HG03060 (cell line): Measurements from ENCODE around the gene RTF1.

Experiments used
- ATAC-seq: cut with Tn5 transposase; IDR thresholded peaks from one replicate; pipeline ENCODE4 v1.9.1; 2021; ENCODE audit warnings: low read depth, moderate number of reproducible peaks; ENCODE audit not compliant: unreplicated experiment

Gene RTF1

GRCh38 chr15:41502795-41503668 is 86.1 kb downstream of the RTF1 start:
- no peak for ATAC-seq

- no peak for ATAC-seq
These were observed 86.7 kb downstream of the RTF1 start for GRCh38 chr15:41503669-41504010.

- no peak for ATAC-seq
These were observed 88.0 kb downstream of the RTF1 start for GRCh38 chr15:41504751-41505492.

- no peak for ATAC-seq
These were observed 88.9 kb downstream of the RTF1 start for GRCh38 chr15:41505776-41506175.

- ATAC-seq, result no peak
These were observed 90.0 kb downstream of the RTF1 start for GRCh38 chr15:41506796-41507341.

GRCh38 chr15:41507820-41508290 is 91.0 kb downstream of the RTF1 start:
- ATAC-seq, result no peak

- no peak for ATAC-seq
These were observed 93.8 kb downstream of the RTF1 start for GRCh38 chr15:41510728-41511127.

- no peak for ATAC-seq
These were observed 94.5 kb downstream of the RTF1 start for GRCh38 chr15:41511331-41511898.

GRCh38 chr15:41511899-41512369 is 95.0 kb downstream of the RTF1 start:
- no peak for ATAC-seq

- ATAC-seq, result no peak
These were observed 95.6 kb downstream of the RTF1 start for GRCh38 chr15:41512512-41512939.

GRCh38 chr15:41512940-41513505 is 96.1 kb downstream of the RTF1 start:
- ATAC-seq, result no peak

GRCh38 chr15:41513506-41514227 is 96.8 kb downstream of the RTF1 start, which contains the start of gene LTK:
TSS of gene LTK (minus strand) at chr15:41513827. CDS start at chr15:41513709, 118 bp downstream.
- no peak for ATAC-seq

- no peak for ATAC-seq
These were observed 101.1 kb downstream of the RTF1 start for GRCh38 chr15:41517895-41518449.

GRCh38 chr15:41520636-41521035 is 103.7 kb downstream of the RTF1 start:
- no peak for ATAC-seq

GRCh38 chr15:41521614-41522013 is 104.7 kb downstream of the RTF1 start:
- no peak for ATAC-seq

- ATAC-seq, result no peak
These were observed 106.2 kb downstream of the RTF1 start for GRCh38 chr15:41523097-41523496.

GRCh38 chr15:41530363-41530956 is 113.6 kb downstream of the RTF1 start:
- no peak for ATAC-seq
